ENCODE results near the gene ANKH.

The ANKH gene

DNA sequence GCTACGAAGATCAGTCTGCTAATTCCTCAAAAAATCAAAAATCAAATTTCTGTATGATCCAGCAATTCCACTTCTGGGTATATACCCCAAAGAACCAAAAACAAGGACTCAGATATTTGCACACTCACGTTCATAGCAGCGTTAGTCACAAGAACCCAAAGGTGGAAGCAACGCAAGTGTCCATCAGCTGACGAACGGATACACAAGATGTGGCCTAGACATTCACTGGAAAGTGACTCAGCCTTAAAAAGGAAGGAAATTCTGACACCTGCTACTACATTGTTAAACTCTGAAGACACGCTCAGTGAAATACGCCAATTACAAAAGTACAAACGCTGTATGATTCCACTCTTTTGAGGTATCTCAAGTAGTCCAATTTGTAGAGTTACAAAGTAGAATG, 113.7 kb downstream of the ANKH start:
- no peak for DNase-seq

DNA sequence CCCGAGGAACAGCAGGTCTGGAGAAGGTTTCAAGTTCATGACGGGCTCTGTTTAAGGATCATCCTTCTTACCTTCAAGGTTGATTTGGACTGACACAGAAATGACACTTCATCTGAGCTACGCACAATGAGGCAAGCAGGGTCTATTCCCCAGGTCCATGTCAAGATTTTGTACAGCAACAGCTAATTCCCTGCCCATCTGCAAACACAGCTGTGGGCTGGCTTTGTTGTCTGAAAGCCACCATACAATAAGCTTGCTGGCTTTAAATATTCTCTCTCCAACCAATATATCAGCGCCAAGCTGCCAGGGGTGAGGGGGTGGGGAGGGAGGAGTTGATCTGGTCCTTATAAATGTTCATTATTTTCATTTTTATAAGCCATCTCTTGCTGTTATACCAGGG, 115.1 kb downstream of the ANKH start:
- peak; percentile 48 for DNase-seq

DNA sequence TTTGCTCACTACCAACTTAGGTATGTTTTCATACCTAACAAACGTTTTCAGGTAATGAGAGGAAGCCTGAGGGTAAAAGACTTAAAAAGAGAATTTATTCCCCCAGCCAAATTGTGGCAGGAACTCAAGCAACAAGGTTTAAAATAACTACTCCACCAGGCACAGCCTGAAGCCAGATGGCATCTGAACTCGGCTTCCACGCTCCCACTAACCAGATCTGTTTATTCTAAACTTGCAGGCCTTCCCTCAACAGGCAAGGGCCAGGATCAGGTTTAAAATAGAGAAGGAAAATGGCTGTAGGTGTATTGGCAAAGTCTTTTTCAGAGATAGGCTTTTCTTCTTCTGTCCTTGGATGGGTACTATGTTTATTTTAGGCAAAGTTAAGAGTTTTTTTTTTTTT, 117.6 kb downstream of the ANKH start:
- DNase-seq = no peak

DNA sequence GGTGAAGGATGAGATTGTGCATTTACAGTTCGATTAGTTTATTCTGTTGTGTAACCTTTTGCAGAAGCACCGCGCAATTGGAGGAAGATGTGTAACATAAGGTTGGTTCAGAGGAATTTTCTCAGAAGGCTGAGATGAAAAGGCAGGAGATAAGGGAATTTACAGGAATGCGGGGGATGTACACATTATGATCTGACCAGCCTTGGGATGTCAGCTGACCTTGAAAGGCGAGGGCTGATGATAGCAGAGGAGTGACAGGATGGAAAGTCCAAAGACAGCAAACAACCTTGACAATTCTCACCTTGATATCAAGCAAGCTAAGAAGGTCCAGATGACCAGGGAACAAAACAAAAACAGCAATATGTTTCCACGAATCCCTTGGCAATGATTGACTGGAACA, 118.3 kb downstream of the ANKH start:
- no peak for DNase-seq

DNA sequence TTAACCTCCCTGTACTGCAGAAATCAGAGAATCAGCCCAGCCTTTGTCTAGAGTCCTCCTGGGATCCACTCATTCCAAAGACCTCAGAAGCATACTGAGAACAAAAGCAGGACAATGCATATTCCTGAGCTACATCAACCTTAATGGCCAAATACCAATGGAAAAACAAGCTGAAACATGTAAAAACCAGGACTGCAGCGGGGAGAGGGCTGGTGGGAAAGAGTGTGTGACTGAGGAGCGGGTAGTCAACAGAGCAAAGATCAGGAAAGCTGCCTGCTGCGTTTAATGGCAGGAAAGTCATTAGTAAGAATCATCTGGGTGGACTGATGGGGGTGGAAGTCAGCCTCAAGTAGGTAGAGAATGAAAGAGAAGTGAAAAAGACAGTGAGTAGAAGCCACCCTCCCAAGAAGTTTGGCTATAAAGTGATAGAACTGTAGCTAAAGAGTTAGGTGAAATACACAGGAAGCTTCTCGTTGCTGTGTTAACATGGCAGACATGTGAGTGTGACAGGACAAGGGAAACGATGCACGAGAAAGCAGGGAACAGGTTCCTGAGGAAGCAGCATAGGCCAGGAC, 119.0 kb downstream of the ANKH start:
- no peak for DNase-seq

DNA sequence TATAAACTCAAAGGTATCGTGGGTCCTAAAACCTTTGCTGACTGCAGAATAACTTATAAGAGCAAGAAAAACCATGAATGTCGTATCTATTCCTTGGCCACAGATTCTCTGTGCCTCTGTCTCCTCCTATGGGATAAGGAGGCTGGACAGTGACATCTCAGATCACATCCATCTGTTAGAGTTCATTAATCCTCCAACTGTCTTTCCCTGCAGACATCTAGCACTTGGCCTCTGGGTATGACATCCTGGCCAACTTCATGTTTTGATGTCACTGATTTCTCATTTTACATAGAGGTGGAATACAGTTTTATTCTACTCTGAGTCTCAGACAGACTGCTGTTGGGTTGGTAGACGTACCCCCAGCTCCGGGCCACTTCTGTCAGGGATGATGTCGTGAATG, 120.9 kb downstream of the ANKH start:
- DNase-seq = no peak

DNA sequence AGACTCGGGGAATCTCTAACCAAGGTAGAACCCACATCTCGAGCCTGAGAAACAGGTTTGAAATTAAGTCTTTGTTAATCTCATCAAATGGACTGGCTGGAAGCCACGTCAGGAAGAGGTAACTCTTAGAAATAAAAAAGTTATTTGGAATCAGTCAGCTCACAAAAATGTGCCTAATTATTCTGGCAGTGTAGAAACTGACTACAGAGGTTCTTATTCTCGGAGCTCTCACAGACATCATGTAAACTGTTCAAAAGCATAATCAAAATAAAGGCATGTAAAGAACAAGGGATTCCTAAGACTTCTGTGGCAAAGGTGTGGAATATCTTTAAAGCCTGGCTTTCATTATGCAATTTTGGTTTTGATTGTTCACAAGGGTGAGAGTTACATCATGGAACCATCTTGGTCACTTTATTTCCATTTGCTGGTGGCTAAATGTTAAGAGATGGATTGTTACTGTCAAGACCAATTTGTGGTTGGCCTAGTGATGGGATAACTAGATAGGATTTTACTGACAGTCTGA, 121.9 kb downstream of the ANKH start:
- DNase-seq = no peak

DNA sequence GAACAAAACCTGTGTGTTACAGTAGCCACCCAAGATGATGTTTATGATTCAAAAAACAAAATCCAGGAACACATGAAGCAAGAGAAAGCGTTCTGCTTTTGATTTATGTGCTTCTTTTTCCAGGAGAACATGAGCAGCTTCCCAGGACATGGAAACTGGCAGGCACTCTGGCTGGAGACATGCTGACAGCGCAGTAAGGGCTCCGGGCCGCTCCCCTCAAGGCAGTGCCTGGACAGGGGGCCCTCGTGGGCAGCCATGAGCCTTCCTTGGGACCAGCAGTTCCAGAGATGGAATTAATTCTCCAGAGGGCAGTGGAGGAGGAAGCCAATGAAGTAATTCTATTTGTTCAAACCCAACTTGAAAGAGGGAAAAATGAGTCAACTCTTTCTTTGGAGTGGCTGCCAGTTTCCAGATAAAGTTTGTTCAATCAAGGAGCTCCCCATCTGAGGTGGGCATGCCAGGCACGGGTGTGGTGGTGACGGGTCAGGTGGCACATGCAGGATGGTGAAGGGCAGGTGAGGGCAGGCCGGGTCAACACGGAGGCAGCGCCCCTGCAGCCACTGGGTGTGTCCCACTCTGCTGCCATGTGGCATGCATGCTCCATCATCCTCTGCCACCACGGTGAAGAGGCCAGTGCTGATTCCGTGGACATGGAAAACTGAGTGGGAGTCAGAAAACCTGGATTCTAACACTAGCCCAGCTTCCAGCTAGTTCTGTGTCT, 123.2 kb downstream of the ANKH start:
- DNase-seq = no peak

DNA sequence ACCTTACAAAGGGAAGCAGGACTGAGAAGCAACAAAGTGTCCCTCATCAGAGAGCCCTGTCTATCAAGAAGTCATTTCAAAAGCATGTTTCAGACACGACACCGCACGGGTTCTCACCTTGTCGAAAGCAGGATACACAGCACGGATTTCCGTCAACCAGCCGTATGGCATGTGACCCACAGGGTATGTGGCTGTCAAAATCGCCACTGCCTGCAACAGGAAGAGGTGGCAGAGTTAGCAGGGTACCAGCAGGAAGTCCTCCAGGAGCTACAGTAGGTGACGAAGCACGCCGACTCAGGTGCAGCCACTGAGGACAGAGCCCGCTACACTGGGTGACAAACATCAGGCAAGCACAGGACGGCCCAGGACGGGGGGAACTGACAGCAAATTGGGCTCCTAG, 125.8 kb downstream of the ANKH start:
- DNase-seq = no peak

DNA sequence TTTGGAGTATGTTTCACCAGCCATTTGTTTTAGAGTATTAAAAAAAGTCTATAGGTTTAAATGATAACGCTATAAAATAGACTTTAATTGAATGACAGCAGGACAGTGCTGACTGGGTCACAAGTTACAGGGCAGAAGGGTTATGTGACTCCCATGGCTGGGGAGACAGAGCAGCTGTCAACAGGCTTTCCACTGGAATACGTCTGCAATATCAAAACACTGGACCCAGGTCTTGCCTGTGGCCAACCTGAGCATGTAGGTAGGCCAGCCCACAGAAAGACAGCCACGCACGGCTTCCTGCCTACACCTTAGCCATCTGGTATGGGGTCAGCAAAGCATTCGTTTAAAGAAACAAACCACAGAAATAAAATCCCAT, 126.4 kb downstream of the ANKH start:
- DNase-seq = no peak

DNA sequence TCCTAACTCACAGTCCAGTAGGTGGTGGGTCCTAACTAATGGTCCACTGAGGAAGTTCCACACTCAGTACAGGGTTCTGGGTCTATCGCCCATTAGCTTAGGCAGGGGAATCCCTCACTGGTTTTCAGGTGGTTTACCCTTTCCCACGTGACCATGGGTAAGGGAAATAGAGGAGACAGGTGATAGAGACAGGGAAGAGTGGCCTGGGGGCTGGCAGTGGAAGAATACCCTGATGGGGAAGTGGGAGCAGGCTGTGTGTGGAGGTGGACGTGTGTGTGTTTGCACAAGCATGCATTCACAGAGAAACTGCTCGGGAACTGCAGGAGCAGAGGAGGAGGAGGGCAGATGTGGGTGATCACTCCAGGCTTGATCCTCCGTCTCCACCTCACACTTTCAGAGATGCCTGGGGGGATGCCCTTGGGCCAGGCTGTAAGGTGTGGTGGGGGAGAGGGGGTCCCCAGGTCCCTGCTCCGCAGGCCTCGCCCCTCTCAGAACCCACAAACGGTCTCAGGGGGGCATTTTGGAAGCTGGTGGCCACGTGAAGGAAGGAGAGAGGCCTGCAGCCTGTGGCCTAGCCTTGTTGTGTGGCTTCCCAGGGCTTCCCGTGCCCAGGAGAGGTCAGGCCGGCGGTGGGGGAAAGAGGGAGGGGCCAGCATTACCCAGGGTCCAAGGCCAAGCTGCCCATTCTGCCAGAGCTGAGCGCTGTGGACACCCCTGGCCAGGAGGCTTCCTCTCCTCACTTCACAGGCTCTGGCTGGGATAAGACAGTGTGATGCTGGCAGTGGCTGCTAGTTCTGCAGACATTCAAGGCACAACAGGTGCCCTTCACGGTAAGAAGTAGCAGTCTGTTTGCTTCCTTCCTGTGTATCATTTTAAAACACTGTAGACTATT, 127.0 kb downstream of the ANKH start:
- DNase-seq = no peak

DNA sequence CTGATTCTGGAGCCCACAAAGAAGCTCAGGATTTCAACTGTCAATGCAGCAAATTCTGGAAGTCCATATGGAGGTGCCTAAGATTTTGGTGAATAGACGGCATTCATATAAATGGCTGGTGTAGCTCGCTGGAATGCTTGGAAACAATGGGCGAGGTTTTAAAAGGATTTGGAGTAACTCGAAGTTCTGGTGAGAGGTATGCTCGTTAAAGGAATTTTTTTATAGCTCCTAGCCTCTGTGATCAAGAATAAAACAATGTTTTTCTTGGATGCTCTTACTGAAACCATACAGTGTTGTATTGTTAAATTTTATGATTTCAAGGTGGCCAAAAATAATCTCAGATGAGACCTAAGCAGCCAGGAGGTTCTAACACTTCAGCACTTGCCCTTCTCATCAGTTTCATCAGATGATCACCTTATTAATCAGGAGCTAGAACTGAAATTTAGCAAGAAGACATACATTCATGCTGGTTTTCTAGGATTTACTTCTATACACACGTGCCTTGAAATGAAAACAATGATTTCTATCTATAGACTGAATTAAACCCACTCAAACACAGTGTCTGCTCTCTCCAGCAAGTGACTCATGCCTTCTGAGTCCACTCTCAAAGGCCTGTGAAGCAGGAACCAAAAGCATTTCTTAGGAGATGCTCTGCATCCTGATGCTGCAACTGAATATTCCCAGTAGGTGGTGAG, 127.8 kb downstream of the ANKH start:
- no peak for DNase-seq

DNA sequence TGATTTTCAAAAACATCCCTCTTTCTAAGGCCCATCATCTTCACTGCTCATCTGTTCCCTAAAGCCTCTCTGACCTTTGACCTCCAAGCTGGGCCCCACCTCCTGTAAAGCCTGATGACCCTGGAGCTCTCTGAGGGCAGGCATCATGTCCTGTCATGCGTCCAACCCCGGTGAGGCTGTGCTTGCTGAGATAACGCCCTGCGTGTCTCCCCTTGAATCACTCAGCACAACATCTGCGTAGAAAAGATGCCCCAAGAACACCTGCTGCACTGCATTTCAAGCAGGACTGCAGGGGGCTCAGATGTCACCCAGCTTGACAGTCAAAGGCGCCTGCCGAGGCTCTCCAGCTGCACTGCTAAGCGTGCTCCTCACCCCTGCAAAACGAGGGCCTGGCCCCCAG, 129.1 kb downstream of the ANKH start:
- peak; percentile 70 for DNase-seq

DNA sequence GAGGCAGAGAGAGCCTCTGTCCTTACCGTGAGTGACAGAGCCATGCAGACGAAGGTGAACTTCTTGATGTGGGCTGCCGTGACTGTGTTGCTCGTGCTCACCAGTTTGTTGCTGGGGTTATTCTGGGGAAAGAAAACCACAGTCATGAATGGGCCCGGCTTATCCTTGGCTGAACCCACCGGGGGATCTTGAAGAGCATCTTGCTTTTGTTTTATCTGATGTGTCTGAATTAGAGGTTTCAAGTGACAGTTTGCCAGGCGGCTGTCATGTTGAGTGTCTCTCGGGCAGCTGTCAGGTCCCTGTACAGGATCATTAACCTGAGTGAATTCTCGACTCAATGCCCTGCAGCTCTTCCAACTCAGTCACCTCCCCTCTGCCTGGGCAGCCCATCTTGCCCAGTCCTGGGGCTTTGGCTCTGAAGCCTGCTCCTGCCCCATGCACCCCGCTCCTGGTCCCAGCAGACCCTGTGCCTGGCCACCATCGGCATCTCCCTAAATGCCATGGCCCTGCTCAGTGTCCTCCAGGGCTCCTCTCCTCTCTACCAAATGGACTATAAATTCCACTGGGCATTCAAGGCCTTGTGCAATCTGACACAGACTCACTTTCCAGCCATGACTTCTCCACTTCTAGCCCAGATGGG, 129.7 kb downstream of the ANKH start:
- DNase-seq = peak; percentile 78

DNA sequence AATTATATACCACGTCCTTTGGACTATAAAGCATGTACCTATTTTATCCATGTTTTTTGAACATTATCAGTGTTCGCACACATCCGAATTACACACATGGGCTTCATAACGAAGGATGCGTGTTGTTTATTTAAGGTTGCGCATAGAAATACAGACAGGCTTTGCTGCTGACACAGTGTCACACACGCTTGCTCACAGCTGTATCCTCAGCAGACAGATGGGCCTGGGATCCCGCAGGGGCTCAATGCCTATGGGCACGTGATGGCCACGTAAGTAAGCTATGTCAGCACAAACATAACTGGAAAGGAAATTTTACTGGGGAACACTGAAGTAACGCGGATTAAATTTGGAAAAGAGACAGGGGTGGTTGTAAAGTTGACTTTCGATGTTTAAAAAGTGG, 130.4 kb downstream of the ANKH start:
- no peak for DNase-seq

DNA sequence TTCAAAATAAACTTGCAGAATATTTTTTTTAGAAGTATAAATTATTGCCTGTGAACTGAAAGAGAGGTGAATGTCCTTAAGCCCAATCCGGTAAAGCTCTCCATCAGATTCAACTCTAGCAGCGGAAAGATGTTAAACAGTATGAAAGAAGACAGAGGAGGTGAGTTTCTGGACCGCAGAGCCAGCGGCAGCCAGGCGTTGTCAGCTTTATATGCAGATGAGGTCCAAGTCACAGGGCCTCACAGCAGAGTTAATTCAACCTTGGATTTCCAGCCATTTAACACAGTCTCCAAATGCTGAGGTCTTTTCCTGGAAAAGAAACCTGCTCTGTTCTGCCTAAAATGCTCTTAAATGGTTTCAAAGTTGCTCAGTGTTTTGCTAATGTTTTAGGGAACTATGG, 131.6 kb downstream of the ANKH start:
- DNase-seq = no peak

DNA sequence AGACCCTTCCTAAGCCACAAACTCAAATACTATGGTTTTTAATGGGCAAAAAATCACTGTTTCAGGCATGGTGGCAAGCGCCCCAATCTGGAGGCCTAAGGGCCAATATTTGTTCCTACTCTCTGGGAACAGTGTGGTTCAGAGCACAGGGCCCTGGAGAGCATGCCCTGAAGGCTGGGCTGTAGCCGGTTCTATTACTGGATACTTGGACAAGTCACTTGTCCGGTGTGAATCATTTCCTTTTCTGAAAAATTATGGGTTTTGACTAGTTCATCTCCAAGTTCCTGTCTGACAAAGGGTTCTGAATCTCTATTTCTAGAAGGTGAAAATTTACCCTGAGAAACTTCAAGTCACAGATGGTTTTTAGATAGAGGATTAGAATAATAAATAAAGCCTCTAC, 132.0 kb downstream of the ANKH start:
- DNase-seq = no peak

DNA sequence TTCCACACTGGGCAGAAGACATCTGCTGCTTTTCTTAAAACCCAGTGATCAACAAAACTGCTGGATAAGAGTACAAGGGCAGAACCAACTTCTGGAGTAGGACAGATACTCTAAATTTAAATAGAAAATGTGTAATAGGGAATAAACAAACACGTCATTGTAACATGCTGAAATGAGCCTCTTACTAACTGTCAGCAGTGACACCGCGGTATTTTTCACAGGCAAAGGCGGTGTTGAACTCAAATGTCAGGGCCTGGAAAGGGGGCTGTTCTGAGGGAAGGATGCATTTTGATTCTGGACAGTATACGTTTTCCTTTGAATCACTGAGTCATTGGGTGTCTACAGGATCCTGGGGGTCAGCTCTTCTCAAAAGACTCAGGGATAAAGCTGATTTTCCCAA, 133.5 kb downstream of the ANKH start:
- no peak for DNase-seq

DNA sequence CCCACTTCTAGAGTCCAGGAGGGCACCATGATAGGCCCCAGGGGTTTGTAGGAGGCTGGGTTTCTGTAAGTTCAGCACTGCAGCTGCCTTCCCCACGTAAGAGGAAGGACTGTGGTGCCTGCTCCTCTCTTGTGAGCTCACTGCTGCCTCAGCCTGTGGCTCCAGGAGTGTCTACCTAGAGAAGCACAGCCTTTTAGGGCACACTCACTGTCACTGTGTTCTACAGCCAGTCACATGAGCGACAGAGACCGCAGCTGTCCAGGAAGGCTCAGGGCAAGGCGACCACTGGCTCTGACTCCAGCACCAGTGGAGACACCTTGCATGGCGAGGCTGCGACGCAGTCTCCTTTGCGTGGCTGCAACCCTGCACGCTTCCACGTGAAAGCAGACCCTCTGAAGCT, 134.3 kb downstream of the ANKH start:
- DNase-seq = no peak

DNA sequence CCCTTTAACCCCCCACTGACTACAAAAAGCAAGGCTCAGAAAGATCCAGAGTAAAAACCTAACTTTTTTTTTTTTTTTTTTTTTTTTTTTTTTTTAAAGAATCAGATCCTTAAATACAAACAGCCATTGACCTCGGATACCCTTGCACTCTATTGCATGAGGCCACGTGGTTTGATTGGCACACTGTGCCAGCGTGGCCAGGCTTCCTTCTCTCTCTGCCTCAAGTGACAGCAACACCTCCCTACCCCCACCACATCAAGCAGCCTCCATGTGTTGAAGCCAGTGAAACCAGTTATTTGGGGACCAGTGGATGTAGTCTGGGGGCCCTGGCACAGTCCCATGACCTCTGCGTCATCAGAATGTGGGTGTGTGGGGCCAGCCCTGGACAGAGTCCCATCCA, 135.6 kb downstream of the ANKH start:
- no peak for DNase-seq

DNA sequence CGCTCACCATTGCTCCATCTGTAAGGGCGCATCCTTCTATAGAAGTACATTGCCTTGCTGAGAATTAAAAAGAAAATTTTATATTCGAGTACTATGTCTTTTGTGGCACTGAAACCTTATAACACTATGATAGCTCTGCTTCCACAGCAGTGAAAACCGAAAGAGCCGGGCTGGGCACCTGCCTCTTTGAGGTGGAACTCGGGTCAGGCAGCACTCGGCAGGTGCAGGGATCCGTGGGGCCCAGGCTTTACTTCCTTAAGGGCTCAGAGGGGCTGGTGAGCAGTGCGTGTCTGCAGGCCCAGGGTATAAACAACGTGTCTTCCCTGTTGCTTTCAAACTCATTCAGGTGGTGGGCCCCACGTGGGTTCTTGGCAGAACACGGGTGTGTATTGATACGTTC, 137.2 kb downstream of the ANKH start:
- no peak for DNase-seq

DNA sequence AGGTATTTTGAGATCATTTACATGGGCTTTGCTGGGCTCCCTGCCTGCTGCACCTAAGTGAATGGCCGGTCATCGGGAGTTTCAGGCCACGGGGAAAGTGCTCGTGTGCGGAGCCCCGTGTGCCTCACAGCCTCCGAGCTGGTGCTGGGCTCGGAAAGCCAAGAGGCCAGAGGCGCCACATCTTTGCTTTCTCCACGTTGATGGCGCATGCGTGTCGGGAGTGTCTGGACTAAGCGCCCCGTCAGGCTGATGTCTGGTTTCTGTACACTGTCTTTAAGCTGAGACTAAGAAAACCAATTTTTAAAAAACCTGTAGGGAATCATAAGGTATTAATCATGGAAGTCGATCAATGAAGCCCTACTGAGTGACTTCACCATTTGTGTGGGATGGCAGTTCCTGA, 137.9 kb downstream of the ANKH start:
- DNase-seq = no peak

DNA sequence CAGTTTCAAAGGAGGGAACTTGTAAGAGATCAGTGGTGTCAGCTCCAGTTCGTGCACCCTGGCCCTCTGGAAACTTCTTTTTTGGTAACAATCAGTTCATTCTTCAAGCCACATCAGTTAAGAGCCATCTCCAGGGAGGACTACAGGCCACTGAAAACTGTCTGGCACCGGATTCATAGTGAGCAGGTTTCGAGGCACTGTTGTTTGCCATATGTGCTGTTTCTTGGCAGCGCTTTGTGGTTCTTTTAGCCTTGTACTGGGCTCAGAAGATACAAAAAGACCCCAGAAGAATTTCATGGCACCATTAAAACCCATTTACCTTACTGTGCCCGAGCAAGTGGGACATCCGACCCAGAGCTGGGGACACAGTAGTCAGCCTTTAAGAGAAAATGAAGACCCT, 138.6 kb downstream of the ANKH start:
- DNase-seq = no peak
